ENCODE results near the gene RPS23. TPM values are rescaled to one million over a fixed set of nuclear protein-coding genes. Genes with fewer than 3 reads are reported as not detected.

The RPS23 gene
- total RNA-seq, 2 experiments from 2014 or later = 3,299 to 3,303 TPM

- Mint-ChIP-seq H3K27me3 (no peaks in the 10 kb centered on the region), H3K4me1 (ENCODE audit: low read depth) (no peaks in the 10 kb centered on the region), H3K27ac (no peak overlapping the region), H3K4me3 (no peak overlapping the region), H3K36me3 (ENCODE audit: low read depth) (peaks cover 1% of the 10 kb centered on the region), H3K9me3 (no peaks in the 10 kb centered on the region)
- no peak for DNase-seq
- CTCF ChIA-PET = no interaction called here
- POLR2A ChIA-PET = no interaction called here
- ATAC-seq = no peak
- no peak for TF ChIP-seq CTCF (IDR thresholded peaks at IDR 0.05)
- intact Hi-C loops (cut with micrococcal nuclease) = no loop called here
Observed at GRCh38 chr5:82298668-82299067, 20.5 kb upstream of the RPS23 start.

- intact Hi-C loops (cut with micrococcal nuclease) = no loop called here
- CTCF ChIA-PET = interaction anchor here (0.7 kb wide), 1 partner anchor 51 kb away, joined by 3 read pairs; no protein-coding TSS in a partner anchor
- no peak overlapping the region for H3K27ac Mint-ChIP-seq
Observed at GRCh38 chr5:82297711-82298110, 19.6 kb upstream of the RPS23 start.

GRCh38 chr5:82296929-82297328, 18.8 kb upstream of the RPS23 start:
- Mint-ChIP-seq H3K9me3 (no peaks in the 10 kb centered on the region), H3K4me1 (ENCODE audit: low read depth) (no peaks in the 10 kb centered on the region), H3K36me3 (ENCODE audit: low read depth) (peaks cover 1% of the 10 kb centered on the region), H3K4me3 (no peak overlapping the region), H3K27me3 (no peaks in the 10 kb centered on the region), H3K27ac (no peak overlapping the region)
- CTCF ChIA-PET = no interaction called here
- intact Hi-C loops (cut with micrococcal nuclease) = no loop called here
- ATAC-seq (no peak), DNase-seq (no peak)
- no peak for TF ChIP-seq CTCF (IDR thresholded peaks at IDR 0.05)
- POLR2A ChIA-PET = no interaction called here

More at GRCh38 chr5:82297711-82298110, 19.6 kb upstream of the RPS23 start:
- POLR2A ChIA-PET = no interaction called here
- no peaks in the 10 kb centered on the region for H3K4me1 Mint-ChIP-seq (ENCODE audit: low read depth)
- H3K9me3 Mint-ChIP-seq = no peaks in the 10 kb centered on the region
- ATAC-seq (no peak), DNase-seq (no peak)
- H3K4me3 Mint-ChIP-seq = no peak overlapping the region
- H3K27me3 Mint-ChIP-seq = no peaks in the 10 kb centered on the region
- no peak for TF ChIP-seq CTCF (IDR thresholded peaks at IDR 0.05)
- peaks cover 1% of the 10 kb centered on the region for H3K36me3 Mint-ChIP-seq (ENCODE audit: low read depth)

- intact Hi-C loops (cut with micrococcal nuclease) = no loop called here
- H3K27ac Mint-ChIP-seq = no peak overlapping the region
- no peaks in the 10 kb centered on the region for H3K4me1 Mint-ChIP-seq (ENCODE audit: low read depth)
- no peak for ATAC-seq
- DNase-seq = no peak
- peaks cover 1% of the 10 kb centered on the region for H3K36me3 Mint-ChIP-seq (ENCODE audit: low read depth)
- no peak for TF ChIP-seq CTCF (IDR thresholded peaks at IDR 0.05)
- H3K9me3 Mint-ChIP-seq = no peaks in the 10 kb centered on the region
- no peak overlapping the region for H3K4me3 Mint-ChIP-seq
- POLR2A ChIA-PET = interaction anchor here (1.3 kb wide), 1 partner anchor 21 kb away, joined by 4 read pairs; no protein-coding TSS in a partner anchor
- H3K27me3 Mint-ChIP-seq = no peaks in the 10 kb centered on the region
- CTCF ChIA-PET = no interaction called here
Observed at GRCh38 chr5:82295959-82296531, 17.9 kb upstream of the RPS23 start.

GRCh38 chr5:82295144-82295543, 17.0 kb upstream of the RPS23 start:
- H3K4me3 Mint-ChIP-seq = no peak overlapping the region
- intact Hi-C loops (cut with micrococcal nuclease) = no loop called here
- no peaks in the 10 kb centered on the region for H3K27me3 Mint-ChIP-seq
- peaks cover 1% of the 10 kb centered on the region for H3K36me3 Mint-ChIP-seq (ENCODE audit: low read depth)
- POLR2A ChIA-PET = interaction anchor here (0.6 to 1.3 kb wide), 3 partner anchors 21 to 114 kb away, joined by 3 to 6 read pairs (median 4); no protein-coding TSS in a partner anchor
- DNase-seq (no peak), ATAC-seq (no peak)
- H3K4me1 Mint-ChIP-seq (ENCODE audit: low read depth) = no peaks in the 10 kb centered on the region
- H3K27ac Mint-ChIP-seq = no peak overlapping the region
- TF ChIP-seq CTCF (IDR thresholded peaks at IDR 0.05) = no peak
- no peaks in the 10 kb centered on the region for H3K9me3 Mint-ChIP-seq
- CTCF ChIA-PET = no interaction called here

Measured in activated CD8-positive, alpha-beta T cell treated with anti-CD3 and anti-CD28 coated beads for 36 hours (primary cell).